NCI-H146 treated with DMSO at 0.1 percent for 48 hours (cell line): ENCODE results near the gene TMEM217.

Experiments used
- DNase-seq: peaks from one replicate; lab custom pipeline; 2025; ENCODE audit not compliant: unreplicated experiment; lab: John Stamatoyannopoulos, UW

Gene TMEM217

GRCh38 chr6:37244430-37245310 is 13.3 kb downstream of the TMEM217 start:
- peak; percentile 77 for DNase-seq

- no peak for DNase-seq
Measured at GRCh38 chr6:37243816-37244370, 14.1 kb downstream of the TMEM217 start.

- DNase-seq, result no peak
Measured at GRCh38 chr6:37243131-37243815, 14.7 kb downstream of the TMEM217 start.

DNA sequence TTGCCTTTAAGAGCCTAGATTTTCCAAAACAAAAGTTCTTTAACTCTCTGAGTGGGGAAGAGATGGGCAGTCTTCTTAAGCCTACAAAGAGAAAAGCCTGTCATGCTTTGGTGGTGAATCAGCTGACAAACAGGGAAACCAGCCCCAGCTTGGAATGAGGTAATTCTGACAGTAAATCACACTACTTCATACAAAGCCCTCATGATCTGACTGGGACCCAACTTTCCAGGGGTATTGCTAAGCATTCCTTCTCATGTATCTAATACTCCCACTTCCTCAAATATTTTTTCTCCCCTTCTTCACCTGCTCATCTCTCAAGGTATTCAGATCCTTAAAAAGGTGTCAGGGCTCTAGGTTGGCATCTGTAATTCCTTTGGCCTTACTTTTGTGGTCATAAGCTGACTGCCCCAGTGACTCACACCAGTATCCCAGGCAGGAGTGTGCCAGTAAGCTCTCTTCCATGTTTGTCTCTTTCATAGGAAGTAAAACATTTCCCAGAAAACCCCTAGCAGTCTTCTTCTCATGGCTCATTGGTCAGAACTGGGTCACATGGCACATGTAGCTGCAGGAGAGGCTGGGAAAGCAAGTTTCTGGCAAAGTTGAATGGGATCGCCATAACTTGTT is 15.4 kb downstream of the TMEM217 start:
- DNase-seq, result no peak

- no peak for DNase-seq
Measured at GRCh38 chr6:37241775-37242428, 16.0 kb downstream of the TMEM217 start.

DNA sequence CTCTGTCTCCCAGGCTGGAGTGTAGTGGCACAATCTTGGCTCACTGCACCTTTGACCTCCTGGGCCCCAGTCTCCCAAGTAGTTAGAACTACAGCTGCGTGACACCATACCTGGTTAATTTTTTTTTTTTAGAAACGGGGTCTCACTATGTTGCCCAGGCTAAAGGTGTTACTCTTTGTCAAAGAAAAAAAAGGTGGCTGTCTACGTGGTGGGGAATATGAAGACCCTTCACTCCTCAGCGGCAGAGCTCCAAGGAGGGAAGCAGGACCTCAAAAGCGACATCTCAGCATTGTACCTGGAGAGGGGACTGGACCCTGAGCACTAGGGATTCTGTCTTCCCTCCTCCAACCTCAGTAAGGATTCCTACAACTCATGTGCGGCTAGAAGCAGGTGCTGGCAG is 16.8 kb downstream of the TMEM217 start:
- DNase-seq, result no peak

GRCh38 chr6:37239950-37240713 is 17.8 kb downstream of the TMEM217 start:
- DNase-seq, result no peak

GRCh38 chr6:37239526-37239925 is 18.4 kb downstream of the TMEM217 start:
- no peak for DNase-seq

DNA sequence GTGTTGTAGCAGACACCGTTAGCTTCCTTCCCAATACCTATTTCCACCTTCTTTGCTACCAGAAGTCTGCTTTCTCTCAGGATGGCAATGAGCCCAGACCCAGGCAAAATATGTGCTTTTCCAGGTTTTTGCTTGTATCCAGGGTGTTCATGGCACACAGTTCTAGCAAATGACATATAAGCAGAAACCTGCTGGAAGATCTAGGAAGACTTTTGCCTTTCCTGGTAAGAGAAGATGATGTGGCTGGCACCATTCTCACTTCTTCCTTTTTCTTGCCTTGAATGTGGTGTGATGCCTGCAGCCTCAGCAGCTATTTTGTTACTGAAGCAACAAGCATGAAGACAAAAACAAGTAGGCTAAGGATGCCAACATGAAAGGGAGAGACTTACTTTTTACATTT is 19.6 kb downstream of the TMEM217 start:
- no peak for DNase-seq

- DNase-seq, result no peak
Measured at GRCh38 chr6:37237789-37238188, 20.2 kb downstream of the TMEM217 start.

- DNase-seq, result no peak
Measured at GRCh38 chr6:37236921-37237320, 21.0 kb downstream of the TMEM217 start.

DNA sequence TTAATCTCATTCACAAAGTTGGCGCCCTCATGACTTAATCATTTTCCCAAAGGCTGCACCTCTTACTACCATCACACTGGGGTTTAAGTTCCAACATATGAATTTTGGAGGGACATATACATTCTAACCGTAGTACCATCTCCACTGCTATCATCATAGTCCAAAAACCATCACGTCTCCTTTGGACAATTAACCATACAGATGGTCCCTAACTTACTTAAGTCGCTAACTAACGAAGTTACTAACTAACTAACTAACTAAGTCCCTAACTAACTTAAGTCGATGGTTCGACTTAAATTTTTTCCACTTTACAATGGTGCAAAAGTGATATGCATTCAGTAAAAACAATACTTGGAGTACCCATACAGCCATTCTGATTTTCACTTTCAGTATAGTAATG is 24.4 kb downstream of the TMEM217 start:
- DNase-seq, result no peak

DNA sequence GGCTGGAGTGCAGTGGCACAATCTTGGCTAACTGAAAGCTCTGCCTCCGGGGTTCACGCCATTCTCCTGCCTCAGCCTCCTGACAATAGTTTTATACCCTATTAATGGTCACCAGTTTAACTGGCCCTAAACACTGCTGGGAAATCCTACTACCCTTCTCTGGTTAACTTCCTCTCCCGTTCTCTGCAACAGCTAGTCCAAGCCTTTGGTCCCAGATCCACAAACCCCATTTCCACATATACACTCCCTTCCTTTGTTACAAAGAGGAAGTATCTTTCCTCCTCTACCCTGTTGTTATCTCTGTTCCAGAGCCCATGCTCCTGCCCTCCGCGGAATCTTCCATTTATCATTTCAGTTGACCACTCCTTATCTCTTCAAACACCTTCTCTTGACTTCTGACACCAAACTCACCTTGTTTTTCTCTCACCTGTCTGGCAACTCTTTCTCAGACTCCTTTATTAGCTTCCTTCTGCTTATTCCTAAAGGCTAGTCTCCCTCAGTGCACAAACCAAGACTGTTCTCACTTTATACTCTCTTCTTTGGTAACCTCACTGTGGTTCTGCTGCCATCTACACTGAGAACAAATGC is 25.4 kb downstream of the TMEM217 start:
- DNase-seq, result no peak

- DNase-seq, result no peak
Measured at GRCh38 chr6:37230104-37230503, 27.8 kb downstream of the TMEM217 start.

GRCh38 chr6:37225350-37226169 is 32.4 kb downstream of the TMEM217 start:
- DNase-seq, result no peak

GRCh38 chr6:37222992-37223391 is 35.0 kb downstream of the TMEM217 start:
- DNase-seq, result no peak

- peak; percentile 99 for DNase-seq
Measured at GRCh38 chr6:37222125-37222967, 35.6 kb downstream of the TMEM217 start.

DNA sequence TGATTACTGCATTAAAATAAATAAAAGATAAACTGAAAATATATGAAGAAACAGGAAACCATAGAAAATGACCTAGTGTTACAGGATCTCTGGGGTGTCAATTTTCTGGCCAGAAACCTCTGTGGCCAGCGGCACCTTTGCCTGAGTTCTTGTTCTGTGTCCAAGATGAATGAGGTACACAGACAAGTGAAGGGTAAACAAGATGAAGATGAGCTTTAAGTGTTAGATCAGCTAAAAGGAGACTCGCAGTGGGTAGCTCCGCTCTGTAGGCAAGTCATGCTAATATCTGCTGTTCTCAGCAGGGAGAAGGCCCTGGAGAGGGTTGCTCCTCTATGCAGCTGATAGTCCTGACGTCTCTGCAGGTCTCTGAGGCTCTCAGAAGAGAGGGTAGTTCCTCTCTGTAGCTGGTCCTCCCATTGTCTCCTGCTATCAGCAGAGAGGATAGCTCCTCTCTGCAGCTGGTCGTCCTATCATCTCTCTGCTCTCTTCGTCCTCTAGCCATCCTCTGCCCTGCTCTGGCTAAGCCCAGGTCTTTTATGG is 36.3 kb downstream of the TMEM217 start:
- no peak for DNase-seq
